Gastrocnemius medialis (tissue), 4 donors: ENCODE results near the gene METTL23.

Experiments
- POLR2A ChIP-seq, 2 donors: fragments of 450-650 bp; IDR thresholded peaks; one replicate each; pipeline ENCODE4 v1.6.1; 2017; ENCODE audit warnings: antibody characterized with exemption in 2 of 2, mild to moderate bottlenecking in 2 of 2, moderate library complexity in 2 of 2
- TF ChIP-seq, protein P1 (sequence below), 5 experiments: fragments of 450-650 bp in 3 of 5; fragments of 200-600 bp in 2 of 5; sonication (generic) in 2 of 5; IDR thresholded peaks in 4 of 5; conservative IDR thresholded peaks in 1 of 5; 1 replicate in 4 of 5; 2 replicates in 1 of 5; pipeline ENCODE4 v1.5.1; 2016 to 2019; ENCODE audit warnings: antibody characterized with exemption in 5 of 5, mild to moderate bottlenecking in 3 of 5, moderate library complexity in 3 of 5

DNA sequence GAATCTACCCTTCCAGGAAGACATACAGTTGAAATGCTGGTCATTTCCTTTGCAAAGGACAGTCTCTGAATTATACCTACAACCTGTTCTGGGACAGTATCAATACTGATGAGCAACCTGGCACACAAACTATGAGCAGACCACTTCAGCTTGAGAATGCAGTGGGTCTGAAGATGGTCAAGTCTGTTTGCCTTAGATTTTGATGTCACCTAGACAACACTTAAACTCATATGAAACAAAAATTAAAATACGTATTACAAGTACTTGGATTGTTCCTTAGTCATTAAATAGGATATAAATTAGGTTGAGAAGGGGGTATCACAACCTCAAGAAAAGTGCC is 6.9 kb downstream of the METTL23 start:
- TF ChIP-seq, protein P1, sequence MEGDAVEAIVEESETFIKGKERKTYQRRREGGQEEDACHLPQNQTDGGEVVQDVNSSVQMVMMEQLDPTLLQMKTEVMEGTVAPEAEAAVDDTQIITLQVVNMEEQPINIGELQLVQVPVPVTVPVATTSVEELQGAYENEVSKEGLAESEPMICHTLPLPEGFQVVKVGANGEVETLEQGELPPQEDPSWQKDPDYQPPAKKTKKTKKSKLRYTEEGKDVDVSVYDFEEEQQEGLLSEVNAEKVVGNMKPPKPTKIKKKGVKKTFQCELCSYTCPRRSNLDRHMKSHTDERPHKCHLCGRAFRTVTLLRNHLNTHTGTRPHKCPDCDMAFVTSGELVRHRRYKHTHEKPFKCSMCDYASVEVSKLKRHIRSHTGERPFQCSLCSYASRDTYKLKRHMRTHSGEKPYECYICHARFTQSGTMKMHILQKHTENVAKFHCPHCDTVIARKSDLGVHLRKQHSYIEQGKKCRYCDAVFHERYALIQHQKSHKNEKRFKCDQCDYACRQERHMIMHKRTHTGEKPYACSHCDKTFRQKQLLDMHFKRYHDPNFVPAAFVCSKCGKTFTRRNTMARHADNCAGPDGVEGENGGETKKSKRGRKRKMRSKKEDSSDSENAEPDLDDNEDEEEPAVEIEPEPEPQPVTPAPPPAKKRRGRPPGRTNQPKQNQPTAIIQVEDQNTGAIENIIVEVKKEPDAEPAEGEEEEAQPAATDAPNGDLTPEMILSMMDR (IDR thresholded peaks at IDR 0.05 in 4 of 5, conservative IDR thresholded peaks at IDR 0.05 in 1 of 5), result no peak
- no peak for TF ChIP-seq POLR2A (IDR thresholded peaks at IDR 0.05)
